Trophoblast cell (in vitro differentiated cells and primary cell): ENCODE data around the gene ENTHD1.
"Not testable (repeated sequence)": the region's sequence is repeated elsewhere in the genome, so short reads cannot be mapped to it uniquely, and the experiment has no call there.

Experiments
- DNase-seq, 2 donors: peaks; one replicate each; pipeline ENCODE4 v3.0.0-alpha.2; 2016
- H2AFZ ChIP-seq: 2 replicates; pipeline ENCODE4 v1.6.1; 2013; ENCODE audit warnings: low read length, moderate library complexity, mild to moderate bottlenecking; ENCODE audit not compliant: insufficient read depth, poor library complexity
- H2AK5ac ChIP-seq: 2 replicates; pipeline ENCODE4 v1.6.1; 2013; ENCODE audit warnings: mild to moderate bottlenecking, low read length
- H2BK120ac ChIP-seq: 2 replicates; pipeline ENCODE4 v1.6.1; 2013; ENCODE audit warnings: low read length, mild to moderate bottlenecking, moderate library complexity; ENCODE audit not compliant: insufficient read depth, poor library complexity
- H2BK12ac ChIP-seq: 2 replicates; pipeline ENCODE4 v1.6.1; 2013; ENCODE audit warnings: mild to moderate bottlenecking, low read length, moderate library complexity
- H2BK5ac ChIP-seq: 2 replicates; pipeline ENCODE4 v1.6.1; 2013; ENCODE audit warnings: low read length, low read depth, moderate library complexity, mild to moderate bottlenecking; ENCODE audit not compliant: poor library complexity
- H3K14ac ChIP-seq: 2 replicates; pipeline ENCODE4 v1.6.1; 2013; ENCODE audit warnings: mild to moderate bottlenecking, low read length
- H3K18ac ChIP-seq: 2 replicates; pipeline ENCODE4 v1.6.1; 2013; ENCODE audit warnings: mild to moderate bottlenecking, low read length
- H3K23ac ChIP-seq: 2 replicates; pipeline ENCODE4 v1.6.1; 2013; ENCODE audit warnings: low read length
- H3K27ac ChIP-seq: 2 replicates; pipeline ENCODE4 v1.5.1; 2013; ENCODE audit warnings: low read depth, mild to moderate bottlenecking, inconsistent platforms, low read length, moderate library complexity
- H3K27me3 ChIP-seq: 2 replicates; pipeline ENCODE4 v1.6.1; 2013; ENCODE audit warnings: inconsistent platforms, mild to moderate bottlenecking, low read length, moderate library complexity; ENCODE audit not compliant: insufficient read depth
- H3K36me3 ChIP-seq, 2 experiments: 1 replicate in 1 of 2; 2 replicates in 1 of 2; pipeline ENCODE4 v1.6.1; 2013; ENCODE audit warnings: low read length in 2 of 2, mild to moderate bottlenecking in 2 of 2, moderate library complexity in 1 of 2; ENCODE audit not compliant: insufficient read depth in 2 of 2, control insufficient read depth in 1 of 2
- H3K4ac ChIP-seq: 2 replicates; pipeline ENCODE4 v1.6.1; 2013; ENCODE audit warnings: low read depth, mild to moderate bottlenecking, low read length, moderate library complexity
- H3K4me1 ChIP-seq, 2 experiments: 1 replicate in 1 of 2; 2 replicates in 1 of 2; pipeline ENCODE4 v1.6.1; 2013; ENCODE audit warnings: low read length in 2 of 2, mild to moderate bottlenecking in 2 of 2, moderate library complexity in 1 of 2; ENCODE audit not compliant: insufficient read depth in 2 of 2, control insufficient read depth in 1 of 2
- H3K4me2 ChIP-seq: 2 replicates; pipeline ENCODE4 v1.6.1; 2013; ENCODE audit warnings: inconsistent platforms, mild to moderate bottlenecking, low read length, moderate library complexity
- H3K4me3 ChIP-seq: 2 replicates; pipeline ENCODE4 v1.5.1; 2013; ENCODE audit warnings: mild to moderate bottlenecking, low read depth, low read length, inconsistent platforms
- H3K79me1 ChIP-seq: one replicate; pipeline ENCODE4 v1.6.1; 2013; ENCODE audit warnings: low read length
- H3K79me2 ChIP-seq: 2 replicates; pipeline ENCODE4 v1.6.1; 2013; ENCODE audit warnings: low read length, mild to moderate bottlenecking; ENCODE audit not compliant: control insufficient read depth, insufficient read depth, poor library complexity
- H3K9ac ChIP-seq: 2 replicates; pipeline ENCODE4 v1.6.1; 2013; ENCODE audit warnings: mild to moderate bottlenecking, low read length
- H3K9me3 ChIP-seq: 2 replicates; pipeline ENCODE4 v1.6.1; 2013; ENCODE audit warnings: low read depth, mild to moderate bottlenecking, control low read depth, inconsistent platforms, low read length; ENCODE audit not compliant: insufficient read depth
- H4K12ac ChIP-seq: 2 replicates; pipeline ENCODE4 v1.6.1; 2013; ENCODE audit warnings: low read depth, mild to moderate bottlenecking, low read length, moderate library complexity
- H4K8ac ChIP-seq: 2 replicates; pipeline ENCODE4 v1.6.1; 2013; ENCODE audit warnings: low read depth, mild to moderate bottlenecking, low read length, moderate library complexity
- H4K91ac ChIP-seq: one replicate; pipeline ENCODE4 v1.6.1; 2013; ENCODE audit warnings: low read depth, mild to moderate bottlenecking, low read length, moderate library complexity
- WGBS: extraction: QIAGEN DNeasy Blood & Tissue Kit; methylation state at CpG from one replicate; pipeline ENCODE4 v1.1.7; 2013; ENCODE audit warnings: missing lambda C conversion rate; ENCODE audit not compliant: insufficient read length, insufficient coverage; ENCODE audit errors: extremely low coverage; 5-methylcytosine and 5-hydroxymethylcytosine counted together

The ENTHD1 gene

DNA sequence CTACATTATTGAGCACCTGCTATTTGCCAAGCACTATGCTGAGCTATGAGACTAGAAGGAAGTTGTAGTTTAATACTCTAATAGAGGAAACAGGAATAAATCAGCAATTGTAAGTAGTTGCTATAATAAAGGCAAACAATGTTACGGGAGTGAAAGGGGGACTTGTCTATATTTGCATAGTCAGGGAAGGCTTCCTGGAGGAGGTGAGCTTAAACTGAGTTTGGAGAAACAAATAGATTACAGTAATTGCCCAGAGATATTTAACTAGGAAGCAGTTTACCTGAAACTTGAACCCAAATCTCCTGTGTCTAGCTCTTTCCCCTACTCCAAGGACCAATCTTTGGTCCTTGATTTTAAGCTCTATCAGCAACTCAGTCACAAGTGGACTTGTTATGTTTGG is 2.1 kb upstream of the ENTHD1 start:
- Histone ChIP-seq H3K4ac (no peak overlapping the region), H2BK120ac (no peak overlapping the region), H3K9ac (no peak overlapping the region), H4K8ac (no peak overlapping the region), H3K79me2 (no peaks in the 10 kb centered on the region), H3K79me1 (no peaks in the 10 kb centered on the region), H3K4me2 (no peak overlapping the region), H2AFZ (no peak overlapping the region), H2BK5ac (no peak overlapping the region), H3K4me3 (no peak overlapping the region), H2AK5ac (no peak overlapping the region), H3K18ac (no peak overlapping the region), H2BK12ac (no peak overlapping the region), H3K4me1 (no peaks in the 10 kb centered on the region), H3K23ac (no peak overlapping the region), H4K91ac (no peak overlapping the region), H3K9me3 (no peaks in the 10 kb centered on the region), H4K12ac (no peak overlapping the region), H3K27ac (no peak overlapping the region), H3K14ac (no peak overlapping the region), H3K27me3 (no peaks in the 10 kb centered on the region), H3K36me3 (no peaks in the 10 kb centered on the region)
- no CpG with 5 or more reads among the region's 1 CpG for WGBS
- no peak for DNase-seq

DNA sequence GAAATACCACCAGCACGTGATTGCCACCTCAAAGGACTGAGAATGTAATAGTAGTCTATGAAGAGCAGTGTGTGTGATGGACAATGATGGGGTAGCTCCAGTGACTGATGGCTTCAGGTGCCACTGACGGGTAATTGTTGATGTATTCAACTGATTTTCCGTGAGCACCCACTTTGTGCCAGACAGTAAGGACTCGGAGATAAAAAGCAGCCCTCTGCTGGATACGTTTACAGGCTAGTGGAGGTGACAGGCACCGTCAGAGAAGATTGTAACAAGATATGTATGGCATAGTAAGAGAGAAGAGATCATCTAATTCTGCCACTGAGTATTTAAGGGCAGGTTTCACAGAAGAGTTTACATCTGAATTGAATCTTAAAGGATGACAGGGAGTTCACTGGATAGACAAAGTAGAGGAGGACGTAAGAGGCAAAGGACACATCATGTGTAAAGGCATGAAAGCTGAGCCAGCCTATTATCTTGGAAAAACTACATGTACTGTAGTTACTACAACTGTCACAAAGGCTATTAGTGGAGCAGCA is 1.1 kb upstream of the ENTHD1 start:
- no peak overlapping the region for H3K27ac ChIP-seq
- WGBS = no CpG with 5 or more reads among the region's 7 CpGs
- no peaks in the 10 kb centered on the region for H3K4me1 ChIP-seq
- no peak overlapping the region for H4K91ac ChIP-seq
- H3K4me3 ChIP-seq = no peak overlapping the region
- no peak overlapping the region for H2BK5ac ChIP-seq
- no peak overlapping the region for H3K9ac ChIP-seq
- no peak overlapping the region for H2BK120ac ChIP-seq
- no peak overlapping the region for H2AK5ac ChIP-seq
- H3K23ac ChIP-seq = no peak overlapping the region
- H3K27me3 ChIP-seq = no peaks in the 10 kb centered on the region
- H2BK12ac ChIP-seq = no peak overlapping the region
- no peak overlapping the region for H3K4ac ChIP-seq
- H3K79me2 ChIP-seq = no peaks in the 10 kb centered on the region
- no peak overlapping the region for H3K4me2 ChIP-seq
- H3K14ac ChIP-seq = no peak overlapping the region
- no peaks in the 10 kb centered on the region for H3K36me3 ChIP-seq
- no peak overlapping the region for H4K8ac ChIP-seq
- no peak overlapping the region for H4K12ac ChIP-seq
- H2AFZ ChIP-seq = no peak overlapping the region
- H3K18ac ChIP-seq = no peak overlapping the region
- DNase-seq = no peak
- H3K9me3 ChIP-seq = no peaks in the 10 kb centered on the region
- H3K79me1 ChIP-seq = no peaks in the 10 kb centered on the region

DNA sequence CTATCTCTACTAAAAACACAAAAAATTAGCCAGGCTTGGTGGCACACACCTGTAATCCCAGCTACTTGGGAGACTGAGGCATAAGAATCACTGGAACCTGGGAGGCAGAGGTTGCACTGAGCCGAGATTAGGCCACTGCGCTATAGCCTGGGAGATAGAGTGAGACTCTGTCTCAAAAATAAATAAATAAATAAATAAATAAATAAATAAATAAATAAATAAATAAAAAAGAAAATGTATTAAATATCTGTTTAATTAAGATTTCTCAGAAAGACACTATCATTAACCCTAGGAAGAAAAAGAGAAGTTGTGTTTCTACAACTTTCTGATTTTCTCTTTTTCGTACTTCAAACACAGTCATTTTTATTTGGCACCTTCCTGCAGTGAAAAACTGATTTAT is 3.6 kb downstream of the ENTHD1 start:
- not testable (repeated sequence) for H4K91ac ChIP-seq, H3K4me1 ChIP-seq

DNA sequence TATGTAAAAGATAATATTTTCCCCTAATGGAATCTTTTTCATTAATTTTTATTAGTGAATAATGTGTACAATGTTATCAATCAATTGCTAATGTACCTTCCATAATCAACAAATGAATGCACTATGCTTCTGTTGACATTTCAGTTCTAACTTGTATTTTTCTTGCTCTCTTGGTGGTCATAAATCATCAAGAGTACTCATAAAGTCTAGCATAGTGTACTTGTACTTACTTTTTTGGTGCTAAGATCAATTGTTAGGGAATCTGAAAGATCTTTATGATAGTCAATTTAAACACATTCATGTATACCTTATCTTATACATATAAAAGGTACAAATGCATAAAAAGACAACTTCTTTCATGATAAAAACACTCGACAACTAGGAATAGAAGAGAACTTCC is 10.5 kb downstream of the ENTHD1 start:
- Histone ChIP-seq H4K8ac (no peak overlapping the region), H3K23ac (no peak overlapping the region), H3K14ac (no peak overlapping the region), H4K91ac (no peak overlapping the region), H3K36me3 (no peaks in the 10 kb centered on the region), H3K4ac (no peak overlapping the region), H2AK5ac (no peak overlapping the region), H2BK120ac (no peak overlapping the region), H3K9ac (no peak overlapping the region), H3K4me1 (no peaks in the 10 kb centered on the region), H4K12ac (no peak overlapping the region), H3K18ac (no peak overlapping the region), H3K79me1 (no peaks in the 10 kb centered on the region), H3K79me2 (no peaks in the 10 kb centered on the region), H2BK5ac (no peak overlapping the region), H3K9me3 (no peaks in the 10 kb centered on the region), H2BK12ac (no peak overlapping the region), H3K4me3 (no peak overlapping the region), H3K4me2 (no peak overlapping the region), H2AFZ (no peak overlapping the region), H3K27me3 (no peaks in the 10 kb centered on the region), H3K27ac (no peak overlapping the region)
- DNase-seq = no peak
- WGBS = no CpG with 5 or more reads among the region's 1 CpG

More for the DNA sequence above, 3.6 kb downstream of the ENTHD1 start:
- H3K79me2 ChIP-seq, DNase-seq, H3K4me2 ChIP-seq, H3K36me3 ChIP-seq, H3K18ac ChIP-seq, H2BK12ac ChIP-seq, H3K9ac ChIP-seq, H4K8ac ChIP-seq, H3K27ac ChIP-seq, H3K27me3 ChIP-seq, H3K4me3 ChIP-seq, H3K4ac ChIP-seq, H2AK5ac ChIP-seq, H4K12ac ChIP-seq, H3K14ac ChIP-seq, H3K9me3 ChIP-seq, H2AFZ ChIP-seq, H3K79me1 ChIP-seq, H2BK5ac ChIP-seq, H2BK120ac ChIP-seq, H3K23ac ChIP-seq: not testable (repeated sequence)
- WGBS = no CpG with 5 or more reads among the region's 3 CpGs
